Activated CD4-positive, CD25-positive, alpha-beta regulatory T cell (primary cell): Measurements from ENCODE around the gene API5.
"Not testable (repeated sequence)": the region's sequence is repeated elsewhere in the genome, so short reads cannot be mapped to it uniquely, and the experiment has no call there.

Experiments used
- DNase-seq, 4 experiments: peaks; one replicate each; lab custom pipeline; 2025; lab: John Stamatoyannopoulos, UW

Gene API5

DNA sequence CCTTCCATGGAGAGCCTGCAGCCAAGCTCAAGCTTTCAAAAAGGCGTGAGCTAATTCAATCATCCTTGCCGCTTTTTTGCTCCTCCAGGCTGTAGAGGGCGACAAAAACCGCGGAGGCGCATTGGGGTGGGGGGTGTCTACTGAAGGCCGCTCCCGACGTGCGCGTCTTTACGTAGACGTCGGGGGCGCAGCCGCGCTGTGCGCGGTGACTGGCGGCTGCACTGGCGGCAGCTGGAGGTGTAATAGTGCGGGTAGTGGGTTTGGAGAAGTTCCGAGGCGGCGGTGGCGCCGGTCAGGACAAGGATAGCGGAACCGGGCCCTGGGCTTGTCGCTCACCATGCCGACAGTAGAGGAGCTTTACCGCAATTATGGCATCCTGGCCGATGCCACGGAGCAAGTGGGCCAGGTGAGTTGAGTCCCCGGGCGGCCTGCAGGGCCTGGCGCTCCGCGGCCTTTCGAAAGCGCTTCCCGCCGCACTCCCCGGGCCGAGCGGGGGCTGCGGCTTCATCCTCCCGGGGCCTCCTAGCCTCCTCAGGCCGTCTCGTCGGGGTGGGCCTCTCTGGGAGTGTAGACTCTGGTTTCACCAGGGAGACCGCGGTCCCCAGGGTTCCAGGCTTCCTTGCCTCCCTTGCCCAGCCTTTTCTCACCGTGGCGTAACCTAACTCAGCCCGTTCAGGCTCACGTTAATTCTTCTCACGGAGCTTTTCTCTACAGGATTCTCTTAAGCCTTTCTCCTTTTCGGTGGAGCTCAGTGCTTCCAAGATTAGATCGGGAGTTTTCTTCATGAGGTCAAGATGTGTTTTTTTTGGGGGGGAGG is at the start of gene API5:
TSS of gene API5 (plus strand) at position 206 of the 817 bp plus-strand sequence. CDS start at position 338, 132 bp downstream.
- peak; percentile 81 to 88 (median 87) for DNase-seq

DNA sequence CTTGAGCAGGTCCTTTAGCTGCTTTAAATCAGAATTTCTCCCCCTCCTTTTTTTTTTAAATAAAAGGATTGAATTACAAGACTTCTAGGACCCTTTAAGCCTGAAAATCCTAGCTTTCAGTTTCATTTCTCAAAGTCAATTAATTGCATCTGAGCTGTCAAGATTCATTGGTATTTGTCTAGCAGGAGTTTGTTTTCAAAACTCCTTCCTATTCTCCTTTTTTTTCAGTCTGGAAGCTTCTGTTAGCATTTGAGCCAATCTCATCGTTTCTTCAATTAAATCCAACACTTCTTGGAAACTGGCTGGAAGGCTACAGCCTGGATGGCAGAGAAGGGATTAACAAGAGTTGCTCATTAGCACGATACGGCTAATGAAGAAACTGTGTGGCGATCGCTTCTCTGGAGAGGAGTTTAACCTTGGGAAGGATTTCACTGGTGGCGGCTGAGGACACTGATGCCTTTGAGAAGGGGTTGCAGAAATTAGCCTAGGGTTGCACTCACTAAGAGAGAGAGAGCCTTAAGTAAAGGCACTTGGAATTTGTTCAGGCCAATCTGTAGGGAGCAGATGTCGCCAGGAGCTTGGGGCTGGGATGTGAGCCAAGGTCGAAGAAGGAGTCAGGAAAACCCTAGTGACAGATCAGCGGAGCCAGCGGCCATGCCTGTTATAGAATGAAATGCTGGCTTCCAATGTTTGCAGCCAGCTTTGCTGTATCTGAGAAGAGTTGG is 43.8 kb upstream of the API5 start:
- DNase-seq = no peak

DNA sequence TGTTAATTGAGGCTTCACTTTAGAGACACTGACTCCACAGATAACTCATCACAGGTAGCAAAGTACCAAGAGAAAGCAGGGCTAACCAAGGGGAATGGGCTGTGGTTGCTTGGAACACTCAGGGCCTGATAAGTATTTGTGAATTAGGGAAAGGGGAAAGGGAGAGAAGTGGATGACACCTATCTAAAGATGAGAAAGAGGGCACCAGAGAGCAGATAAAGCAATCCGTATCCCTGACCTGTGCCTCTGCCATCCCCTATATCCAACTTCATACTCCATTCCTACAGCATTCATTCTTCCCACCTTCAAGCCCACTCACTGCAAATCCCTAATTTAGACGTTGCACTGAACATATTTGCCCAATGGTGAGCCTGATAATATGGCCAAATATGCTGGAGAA is 43.0 kb upstream of the API5 start:
- DNase-seq = no peak

DNA sequence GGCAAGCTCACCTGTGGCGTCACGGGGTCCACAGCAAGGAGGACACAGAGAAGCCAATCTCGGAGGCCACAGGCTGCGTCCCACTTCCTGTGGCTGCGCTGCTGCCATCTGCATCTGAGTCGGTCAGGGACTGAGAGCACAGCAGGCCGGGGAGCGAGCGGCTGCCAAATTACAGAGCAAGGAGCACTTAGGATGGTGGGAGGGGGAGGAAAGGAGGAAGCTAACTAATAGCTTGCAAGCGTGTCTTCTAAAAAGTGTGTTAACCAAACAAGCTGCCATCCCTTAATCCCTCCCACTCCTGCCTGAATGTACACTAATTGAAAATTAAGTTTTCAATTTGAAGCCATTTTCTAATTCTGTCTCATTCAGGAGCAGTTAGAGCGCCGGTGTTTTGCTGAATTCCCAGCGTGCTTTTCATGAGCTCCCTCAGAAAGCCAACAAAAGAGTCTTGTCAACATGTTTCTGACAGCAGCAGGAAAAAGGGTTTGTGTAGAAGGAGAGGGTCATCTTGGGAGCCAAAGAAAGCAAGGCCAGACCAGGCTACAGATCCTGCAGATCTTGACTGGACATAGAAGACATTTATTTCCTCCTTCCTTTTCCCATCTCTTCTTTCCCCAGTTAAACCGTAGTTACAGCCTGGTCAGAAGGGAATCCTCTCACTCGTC is 42.4 kb upstream of the API5 start:
- no peak for DNase-seq

DNA sequence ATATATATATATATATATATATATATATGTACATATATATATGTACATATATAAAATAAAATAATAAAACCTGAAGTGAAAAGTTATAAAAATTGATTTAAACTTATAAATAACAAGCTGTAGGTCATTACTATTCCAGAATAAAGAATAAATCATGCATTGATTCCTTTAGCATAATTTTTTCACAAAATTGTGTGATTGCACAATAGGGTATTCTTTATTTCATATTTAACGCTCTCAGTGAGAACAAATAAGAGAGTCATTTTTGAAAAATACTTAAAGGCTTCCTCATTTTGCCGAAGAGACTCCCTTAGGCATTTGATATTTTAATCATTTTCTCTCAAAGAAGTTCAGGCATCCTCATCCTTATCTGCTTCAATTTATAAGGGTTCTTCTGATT is 41.3 kb upstream of the API5 start:
- no peak for DNase-seq

DNA sequence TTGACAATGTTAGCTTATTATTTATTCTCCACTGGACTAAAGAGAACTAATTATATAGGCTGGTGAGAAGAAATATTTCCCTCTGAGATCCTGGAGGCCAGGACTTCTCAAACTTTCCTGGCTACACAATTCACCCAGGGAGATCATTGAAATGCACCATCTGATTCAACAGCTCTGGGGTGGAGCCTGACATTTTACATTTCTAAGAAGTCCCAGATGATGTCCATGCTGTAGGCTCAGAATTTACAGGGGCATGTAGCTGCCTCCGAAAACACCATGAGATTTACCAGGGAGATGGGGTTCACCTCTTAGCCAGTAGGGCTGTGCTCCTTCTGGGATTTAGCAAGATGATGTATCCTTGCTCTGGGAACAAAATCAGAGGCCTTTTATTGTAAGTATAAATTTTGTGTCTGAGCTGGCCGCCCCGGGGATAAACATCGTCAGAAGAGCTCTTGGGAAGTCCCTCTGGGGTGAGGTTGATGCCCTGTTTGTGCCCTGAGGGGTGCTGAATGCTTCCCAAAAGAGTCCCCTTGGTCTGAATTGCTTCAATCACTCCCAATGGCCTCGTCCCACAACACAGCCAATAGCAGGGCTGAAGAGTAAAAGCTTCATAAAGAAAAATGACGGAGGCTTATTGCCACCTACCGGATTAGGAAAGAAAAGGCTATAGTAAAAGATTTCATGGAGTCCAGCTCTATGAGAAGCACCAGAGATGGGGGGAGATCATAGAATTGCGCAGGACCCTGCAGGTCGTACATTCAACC is 33.4 kb upstream of the API5 start:
- DNase-seq = no peak

DNA sequence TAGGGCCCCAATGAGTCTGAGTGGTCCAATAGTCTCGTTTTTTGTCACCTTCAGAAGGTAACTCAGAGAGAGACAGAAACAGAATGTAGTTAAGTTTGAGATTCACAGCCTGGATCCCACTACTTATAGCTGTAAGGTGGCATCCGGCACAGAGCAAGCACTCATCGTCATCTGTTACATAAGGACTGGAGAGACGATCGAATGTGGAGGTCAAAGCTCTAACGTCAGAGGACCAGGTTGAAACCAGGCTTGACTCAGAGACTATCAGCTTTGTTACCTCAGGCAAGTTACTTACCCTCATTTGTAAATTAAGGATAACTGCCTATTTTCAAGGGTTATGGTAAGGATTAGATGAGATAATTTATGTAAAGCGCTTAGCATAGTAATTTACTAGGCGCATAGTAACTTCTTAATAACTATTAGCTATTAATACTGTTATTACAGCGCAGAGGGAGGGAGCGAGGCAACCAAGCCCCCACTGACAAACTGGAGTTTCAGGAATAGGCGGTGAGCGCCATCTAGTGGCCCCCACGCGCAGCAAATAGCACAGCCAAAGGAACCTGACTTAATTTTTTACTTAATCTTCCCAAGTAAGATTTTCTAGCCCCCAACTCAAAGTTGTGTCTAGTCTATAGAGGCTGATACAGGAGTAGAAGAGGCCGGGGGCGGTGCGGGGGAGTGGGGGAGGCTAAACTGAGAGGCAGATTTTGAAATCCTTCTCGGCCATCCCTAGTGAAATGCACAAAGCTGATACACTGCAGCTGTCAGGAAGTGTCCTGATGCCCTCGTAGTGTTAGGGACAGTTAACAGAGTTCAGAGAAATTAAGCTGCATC is 29.0 kb upstream of the API5 start:
- DNase-seq = peak in 1 of 4 experiments; percentile 2

DNA sequence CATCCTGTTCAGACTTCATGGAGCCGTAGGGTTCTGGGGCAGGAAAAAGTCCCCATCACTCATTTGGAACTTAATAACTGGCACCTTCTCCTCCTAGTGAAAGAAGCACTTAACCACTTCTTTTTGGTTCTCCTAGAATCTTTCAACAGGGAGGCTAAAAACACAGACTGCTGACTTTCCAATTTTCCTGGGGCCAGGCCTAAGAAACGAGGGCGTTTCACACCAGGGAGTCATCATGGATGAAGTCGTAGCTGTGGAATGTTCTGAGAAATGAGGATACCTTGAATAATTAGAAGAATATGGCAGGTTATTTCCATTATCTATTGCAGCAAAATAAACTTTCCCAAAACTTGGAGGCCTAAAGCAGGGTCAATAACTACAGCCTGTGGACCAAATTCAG is 26.0 kb upstream of the API5 start:
- no peak for DNase-seq

DNA sequence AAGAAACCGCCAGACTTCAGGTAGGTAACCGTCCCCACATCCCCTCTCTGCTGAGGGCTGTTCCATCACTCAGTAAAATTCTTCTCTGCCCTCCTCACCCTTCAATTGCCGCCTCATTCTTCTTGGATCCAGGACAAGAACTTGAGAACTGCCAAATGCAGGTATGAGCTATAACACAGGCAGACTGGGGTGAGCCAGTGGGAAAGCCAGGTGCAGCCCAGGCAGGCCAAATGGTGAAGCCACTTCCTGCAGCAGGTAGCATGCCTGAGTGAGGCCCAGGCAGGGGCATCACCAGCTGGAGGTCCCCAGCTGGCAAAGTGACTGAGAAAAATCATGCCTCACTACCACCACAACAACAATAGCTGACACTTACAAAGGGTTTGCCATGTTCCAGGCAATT is 22.4 kb upstream of the API5 start:
- DNase-seq = no peak

DNA sequence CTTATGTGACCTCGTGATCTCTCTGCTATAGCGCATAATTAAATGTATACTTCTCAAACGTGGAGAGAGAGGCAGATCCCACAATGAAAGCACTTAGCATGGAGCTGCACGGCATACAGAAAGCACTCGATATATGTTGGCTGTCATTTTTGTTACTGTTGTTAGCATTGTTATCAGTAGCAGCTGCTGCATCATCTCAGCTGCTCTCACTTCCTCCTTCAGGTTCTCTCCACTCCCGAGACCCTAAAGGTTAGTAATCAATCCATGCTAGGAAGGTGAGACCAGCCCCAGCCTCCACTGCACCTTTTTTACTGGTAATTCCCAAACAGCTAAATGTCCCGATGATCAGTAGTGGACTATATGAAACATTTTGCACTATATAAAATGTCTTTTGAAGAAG is 13.4 kb upstream of the API5 start:
- no peak for DNase-seq

DNA sequence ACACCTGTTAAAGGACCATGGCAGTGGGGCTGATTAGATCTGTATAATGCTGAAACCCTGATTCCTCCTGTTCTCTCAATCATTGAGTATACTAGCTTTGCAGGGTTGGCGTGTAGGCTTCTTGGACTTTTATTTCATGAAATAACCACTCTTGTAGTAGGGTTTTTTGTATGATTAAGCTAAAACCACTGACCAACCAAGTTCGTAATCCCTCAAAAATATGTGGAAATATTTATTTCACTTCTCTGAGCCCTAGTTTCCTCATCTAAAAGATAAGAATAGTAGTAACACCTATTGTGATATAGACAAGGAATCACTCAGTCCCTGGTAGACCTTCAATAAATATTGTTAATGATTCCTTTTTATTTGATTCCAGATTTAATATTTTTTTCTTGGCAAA is 4.2 kb downstream of the API5 start:
- DNase-seq = no peak

DNA sequence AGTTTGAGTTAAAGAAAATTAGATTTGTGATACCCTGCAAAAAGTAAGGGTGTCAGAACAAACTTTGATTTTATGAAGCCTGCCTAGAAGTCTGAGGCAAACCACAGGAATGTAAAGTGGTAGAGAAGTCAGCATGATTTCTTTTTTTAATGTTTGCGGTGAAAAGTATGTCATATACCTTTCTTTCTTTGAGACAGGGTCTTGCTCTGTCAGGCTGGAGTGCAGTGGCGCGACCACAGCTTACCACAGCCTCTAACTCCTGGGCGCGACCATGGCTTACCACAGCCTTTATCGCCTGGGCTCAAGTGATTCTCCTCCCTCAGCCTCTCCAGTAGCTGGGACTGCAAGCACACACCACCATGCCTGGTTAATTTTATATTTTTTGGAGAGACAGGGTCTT is 4.7 kb downstream of the API5 start:
- no peak for DNase-seq

DNA sequence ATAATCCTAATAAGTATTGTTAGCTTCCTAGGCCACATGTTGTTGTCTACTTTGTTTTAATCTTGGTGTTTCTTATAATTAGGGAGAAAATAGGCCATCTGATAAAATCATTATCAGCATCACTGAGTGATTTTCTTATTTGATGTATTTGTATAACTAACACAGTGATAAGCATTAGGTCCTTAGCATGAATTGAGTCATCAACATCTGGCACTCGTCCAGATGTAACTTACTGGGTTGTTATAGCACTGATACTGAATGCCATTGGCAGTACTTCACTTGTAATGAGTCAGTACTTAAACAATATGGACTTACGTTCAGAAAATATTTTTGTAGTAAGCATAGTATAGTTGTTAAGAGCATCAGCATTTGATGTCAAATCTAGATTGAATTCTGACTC is 16.2 kb downstream of the API5 start:
- no peak for DNase-seq

DNA sequence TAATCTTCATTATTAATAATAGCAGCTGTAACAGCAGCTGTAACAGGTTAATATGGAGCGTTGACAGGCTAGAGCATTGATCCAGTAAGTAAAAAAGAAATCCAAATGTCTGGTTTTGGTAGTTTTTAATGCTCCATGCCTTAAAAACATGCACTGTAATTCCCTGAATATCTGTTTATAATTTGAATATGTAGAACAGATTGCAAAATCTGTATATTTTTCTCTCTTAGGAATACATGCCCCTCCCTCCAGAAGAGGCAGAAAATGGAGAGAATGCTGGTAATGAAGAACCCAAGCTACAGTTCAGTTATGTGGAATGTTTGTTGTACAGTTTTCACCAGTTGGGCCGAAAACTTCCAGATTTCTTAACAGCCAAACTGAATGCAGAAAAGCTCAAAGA is 16.7 kb downstream of the API5 start:
- DNase-seq = no peak

DNA sequence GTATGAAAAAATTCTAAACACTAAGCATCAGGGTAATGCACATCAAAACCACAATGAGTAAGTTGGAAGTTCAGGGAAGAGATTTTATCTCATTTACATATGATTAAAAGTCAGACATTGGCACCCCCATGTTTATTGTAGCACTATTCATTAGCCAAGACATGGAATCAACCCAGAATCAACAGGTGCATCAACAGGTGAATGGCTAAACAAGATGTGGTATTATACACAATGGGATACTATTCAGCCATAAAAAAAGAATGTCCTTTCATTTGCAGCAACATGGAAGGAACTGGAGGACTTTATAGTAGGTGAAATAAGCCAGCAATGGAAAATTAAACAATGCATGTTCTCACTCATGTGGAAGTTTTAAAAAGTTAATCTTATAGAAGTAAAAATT is 29.4 kb downstream of the API5 start:
- DNase-seq = no peak

DNA sequence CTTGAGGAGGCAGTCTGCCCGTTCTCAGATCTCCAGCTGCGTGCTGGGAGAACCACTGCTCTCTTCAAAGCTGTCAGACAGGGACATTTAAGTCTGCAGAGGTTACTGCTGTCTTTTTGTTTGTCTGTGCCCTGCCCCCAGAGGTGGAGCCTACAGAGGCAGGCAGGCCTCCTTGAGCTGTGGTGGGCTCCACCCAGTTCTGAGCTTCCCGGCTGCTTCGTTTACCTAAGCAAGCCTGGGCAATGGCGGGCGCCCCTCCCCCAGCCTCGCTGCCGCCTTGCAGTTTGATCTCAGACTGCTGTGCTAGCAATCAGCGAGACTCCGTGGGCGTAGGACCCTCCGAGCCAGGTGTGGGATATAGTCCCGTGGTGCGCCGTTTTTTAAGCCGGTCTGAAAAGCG is 39.6 kb downstream of the API5 start:
- not testable (repeated sequence) for DNase-seq

DNA sequence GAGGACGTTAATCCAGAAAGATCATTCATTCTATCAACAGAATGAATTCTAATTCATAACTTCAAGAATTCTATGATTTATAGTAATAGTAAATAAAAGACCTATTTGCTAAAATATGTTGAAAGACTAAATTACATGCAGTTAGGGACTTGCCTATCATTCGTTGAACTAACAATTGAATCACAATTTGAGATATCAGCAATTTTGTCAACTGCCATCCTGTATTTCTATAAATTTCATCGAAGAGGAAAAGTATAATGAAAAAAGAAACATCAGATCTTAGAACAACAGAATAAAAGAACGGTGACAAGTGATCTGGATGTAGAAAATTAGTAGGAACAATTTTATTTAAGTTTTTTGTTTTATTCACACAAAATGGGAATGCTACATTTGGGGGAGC is 42.5 kb downstream of the API5 start:
- DNase-seq = no peak

DNA sequence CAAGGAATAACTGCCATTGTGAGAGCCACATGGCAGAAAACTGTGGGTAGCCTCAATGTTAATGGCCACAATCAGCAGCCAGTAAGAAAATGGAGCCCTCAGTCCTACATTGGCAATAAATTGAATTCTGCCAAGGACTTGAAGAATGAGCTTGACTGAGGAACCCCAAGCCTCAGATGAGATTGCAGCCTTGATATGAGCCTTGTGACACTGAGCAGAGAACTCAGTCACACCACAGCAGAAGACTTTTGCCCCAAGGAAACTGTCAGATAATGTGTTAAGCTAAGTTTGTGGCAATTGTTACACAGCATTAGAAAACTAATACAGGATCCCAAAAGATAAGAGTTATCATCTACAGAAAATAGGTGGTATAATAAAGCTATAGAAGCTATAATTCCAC is 44.5 kb downstream of the API5 start:
- no peak for DNase-seq

DNA sequence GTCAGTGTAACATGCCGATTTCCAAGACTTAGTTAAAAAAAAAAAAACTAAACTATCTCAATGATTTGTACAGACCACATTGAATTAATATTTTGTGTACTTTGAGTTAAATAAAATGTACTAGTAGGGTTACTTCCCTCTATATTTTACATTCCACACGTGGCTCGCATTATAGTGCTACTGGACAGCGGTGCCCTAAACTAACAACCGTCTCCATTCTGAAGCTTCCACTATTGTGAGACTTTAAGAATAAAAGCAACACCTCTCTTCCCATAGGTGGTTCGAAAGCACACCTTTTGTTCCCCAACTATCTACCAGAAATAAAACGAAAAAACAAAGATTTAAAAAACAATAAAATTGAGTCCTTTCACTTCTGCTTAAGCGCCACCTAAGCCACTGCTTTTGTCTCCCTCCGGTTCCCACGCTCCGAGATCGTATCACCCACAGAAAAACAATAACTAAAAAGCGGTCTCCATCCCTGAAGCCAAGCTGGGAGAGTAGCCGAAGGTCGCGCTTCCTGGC is 46.5 kb downstream of the API5 start:
- DNase-seq = no peak

DNA sequence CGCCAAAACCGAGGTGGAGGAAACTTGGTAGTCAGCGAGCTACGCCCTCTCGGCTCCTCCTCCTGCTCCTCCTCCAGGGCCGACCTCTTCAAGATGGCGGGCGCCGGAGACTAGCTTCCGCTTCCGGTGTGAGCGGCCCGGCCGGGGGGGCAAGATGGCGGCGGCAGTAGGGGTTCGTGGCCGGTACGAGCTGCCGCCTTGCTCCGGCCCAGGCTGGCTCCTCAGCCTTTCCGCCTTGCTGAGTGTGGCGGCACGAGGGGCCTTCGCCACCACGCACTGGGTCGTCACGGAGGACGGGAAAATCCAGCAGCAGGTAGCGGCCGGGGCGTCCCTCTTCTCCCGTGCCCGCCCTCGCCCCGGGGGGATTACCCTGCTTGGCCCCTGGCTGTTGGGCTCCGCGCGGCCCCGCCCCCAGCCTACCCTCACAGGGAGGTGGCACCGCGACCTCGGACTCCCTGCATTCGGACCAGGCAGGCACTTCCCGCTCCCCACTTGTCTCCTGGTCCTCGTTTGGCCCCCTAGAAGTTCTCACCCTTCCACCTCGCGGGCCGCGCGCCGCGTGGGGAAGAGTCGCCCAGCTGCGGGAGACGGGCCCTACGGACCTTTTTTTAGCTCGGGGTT is 47.1 kb downstream of the API5 start, which contains the start of gene TTC17:
TSS of gene TTC17 (plus strand) at position 120 of the 621 bp plus-strand sequence. CDS start at position 155, 35 bp downstream.
- peak; percentile 83 to 88 (median 88) for DNase-seq
